Measurements from ENCODE around the gene CTNNA2.

Gene CTNNA2

GRCh38 chr2:80059447-80059846 lies 546.6 kb downstream of the CTNNA2 start:
- no peak overlapping the region for H3K4me3 ChIP-seq (ENCODE audit: low read depth, low read length)
- TF ChIP-seq CTCF (IDR thresholded peaks at IDR 0.05; ENCODE audit: low read depth, low read length, missing control alignments), result no peak
- in situ Hi-C loops (cut with HindIII; ENCODE audit: low pct_ligation_motif_present, low sequenced_read_pairs), result no loop called here
- DNase-seq, result no peak
- H3K27me3 ChIP-seq (replicated peaks), result no peaks in the 10 kb centered on the region
- no peaks in the 10 kb centered on the region for H3K36me3 ChIP-seq (replicated peaks)
- no peak overlapping the region for H3K27ac ChIP-seq

GRCh38 chr2:80061881-80062280 lies 549.0 kb downstream of the CTNNA2 start:
- no peak for DNase-seq
- Histone ChIP-seq H3K36me3 (replicated peaks) (no peaks in the 10 kb centered on the region), H3K4me3 (ENCODE audit: low read depth, low read length) (no peak overlapping the region), H3K27ac (no peak overlapping the region), H3K27me3 (replicated peaks) (no peaks in the 10 kb centered on the region)
- in situ Hi-C loops (cut with HindIII; ENCODE audit: low pct_ligation_motif_present, low sequenced_read_pairs), result no loop called here
- TF ChIP-seq CTCF (IDR thresholded peaks at IDR 0.05; ENCODE audit: low read depth, low read length, missing control alignments), result no peak

- in situ Hi-C loops (cut with HindIII; ENCODE audit: low pct_ligation_motif_present, low sequenced_read_pairs), result no loop called here
- DNase-seq, result no peak
- TF ChIP-seq CTCF (IDR thresholded peaks at IDR 0.05; ENCODE audit: low read depth, low read length, missing control alignments), result no peak
- Histone ChIP-seq H3K27ac (no peak overlapping the region), H3K27me3 (replicated peaks) (no peaks in the 10 kb centered on the region), H3K36me3 (replicated peaks) (no peaks in the 10 kb centered on the region), H3K4me3 (ENCODE audit: low read depth, low read length) (no peak overlapping the region)
These were observed 549.4 kb downstream of the CTNNA2 start for GRCh38 chr2:80062298-80062697.

GRCh38 chr2:80068038-80068731 lies 555.3 kb downstream of the CTNNA2 start:
- Histone ChIP-seq H3K4me3 (ENCODE audit: low read depth, low read length) (no peak overlapping the region), H3K27ac (no peak overlapping the region), H3K36me3 (replicated peaks) (no peaks in the 10 kb centered on the region), H3K27me3 (replicated peaks) (no peaks in the 10 kb centered on the region)
- DNase-seq, result no peak
- in situ Hi-C loops (cut with HindIII; ENCODE audit: low pct_ligation_motif_present, low sequenced_read_pairs), result no loop called here
- TF ChIP-seq CTCF (IDR thresholded peaks at IDR 0.05; ENCODE audit: low read depth, low read length, missing control alignments), result no peak

- H3K27ac ChIP-seq, result no peak overlapping the region
- H3K36me3 ChIP-seq (replicated peaks), result no peaks in the 10 kb centered on the region
- H3K4me3 ChIP-seq (ENCODE audit: low read depth, low read length), result no peak overlapping the region
- DNase-seq, result no peak
- in situ Hi-C loops (cut with HindIII; ENCODE audit: low pct_ligation_motif_present, low sequenced_read_pairs), result no loop called here
- H3K27me3 ChIP-seq (replicated peaks), result no peaks in the 10 kb centered on the region
- TF ChIP-seq CTCF (IDR thresholded peaks at IDR 0.05; ENCODE audit: low read depth, low read length, missing control alignments), result no peak
These were observed 557.7 kb downstream of the CTNNA2 start for GRCh38 chr2:80070587-80070986.

GRCh38 chr2:80071941-80072340 lies 559.1 kb downstream of the CTNNA2 start:
- no peak overlapping the region for H3K27ac ChIP-seq
- H3K4me3 ChIP-seq (ENCODE audit: low read depth, low read length), result no peak overlapping the region
- DNase-seq, result no peak
- TF ChIP-seq CTCF (IDR thresholded peaks at IDR 0.05; ENCODE audit: low read depth, low read length, missing control alignments), result no peak
- no peaks in the 10 kb centered on the region for H3K36me3 ChIP-seq (replicated peaks)
- H3K27me3 ChIP-seq (replicated peaks), result no peaks in the 10 kb centered on the region
- in situ Hi-C loops (cut with HindIII; ENCODE audit: low pct_ligation_motif_present, low sequenced_read_pairs), result no loop called here

All from brain microvascular endothelial cell (primary cell).